GM23338 (cell line): ENCODE results near the gene ARSB. TPM values are rescaled to one million over a fixed set of nuclear protein-coding genes. Genes with fewer than 3 reads are reported as not detected.

Experiments used
- ATAC-seq: fragments of 200-7000 bp; cut with Tn5 transposase; 3 replicates; pipeline ENCODE4 v1.9.1; 2020
- DNase-seq: peaks from one replicate; pipeline ENCODE4 v3.0.0-alpha.2; 2015; ENCODE audit warnings: low spot score
- H2AFZ ChIP-seq: fragments of 200-600 bp; sonication (generic); 2 replicates; pipeline ENCODE4 v1.8.0; 2016; ENCODE audit warnings: antibody characterized with exemption, mild to moderate bottlenecking, moderate library complexity
- H3F3A ChIP-seq: fragments of 200-600 bp; sonication (generic); replicated peaks from 2 replicates; pipeline ENCODE4 v1.8.0; 2017; ENCODE audit warnings: antibody characterized with exemption, mixed run types, low read depth
- H3K27ac ChIP-seq: fragments of 200-600 bp; sonication (generic); 2 replicates; pipeline ENCODE4 v1.6.1; 2016; ENCODE audit warnings: low read depth
- H3K27me3 ChIP-seq: fragments of 200-600 bp; sonication (generic); 2 replicates; pipeline ENCODE4 v1.8.0; 2016; ENCODE audit warnings: mild to moderate bottlenecking, mixed run types, moderate library complexity; ENCODE audit not compliant: insufficient read depth
- H3K36me3 ChIP-seq: fragments of 200-600 bp; sonication (generic); 2 replicates; pipeline ENCODE4 v1.8.0; 2016; ENCODE audit warnings: mild to moderate bottlenecking; ENCODE audit not compliant: insufficient read depth
- H3K4me1 ChIP-seq: fragments of 200-600 bp; sonication (generic); 2 replicates; pipeline ENCODE4 v1.8.0; 2016; ENCODE audit warnings: mild to moderate bottlenecking, moderate library complexity; ENCODE audit not compliant: insufficient read depth
- H3K4me2 ChIP-seq: fragments of 200-600 bp; sonication (generic); 2 replicates; pipeline ENCODE4 v1.7.1; 2017; ENCODE audit warnings: mixed run types
- H3K4me3 ChIP-seq: fragments of 200-600 bp; sonication (generic); 2 replicates; pipeline ENCODE4 v1.6.1; 2016; ENCODE audit warnings: mixed run types
- H3K79me2 ChIP-seq: fragments of 200-600 bp; sonication (generic); replicated peaks from 2 replicates; pipeline ENCODE4 v1.8.0; 2017; ENCODE audit warnings: mild to moderate bottlenecking; ENCODE audit not compliant: insufficient read depth
- H3K9me2 ChIP-seq: fragments of 200-600 bp; sonication (generic); 2 replicates; pipeline ENCODE4 v1.8.0; 2017; ENCODE audit not compliant: insufficient read depth
- H4K20me1 ChIP-seq: fragments of 200-600 bp; sonication (generic); replicated peaks from 2 replicates; pipeline ENCODE4 v1.8.0; 2017; ENCODE audit warnings: mild to moderate bottlenecking; ENCODE audit not compliant: insufficient read depth
- H3K27ac Mint-ChIP-seq: 2 replicates; pipeline ENCODE4 v1.8.0; 2020; ENCODE audit warnings: inconsistent platforms, mild to moderate bottlenecking, moderate library complexity, mixed read lengths
- H3K27me3 Mint-ChIP-seq: 3 replicates; pipeline ENCODE4 v1.8.0; 2022; ENCODE audit warnings: low read depth, mild to moderate bottlenecking, moderate library complexity, mixed read lengths, inconsistent platforms; ENCODE audit not compliant: insufficient read depth, poor library complexity
- H3K36me3 Mint-ChIP-seq: 3 replicates; pipeline ENCODE4 v1.8.0; 2021; ENCODE audit warnings: low read depth, mild to moderate bottlenecking, inconsistent platforms, moderate library complexity, mixed read lengths
- H3K4me1 Mint-ChIP-seq: 3 replicates; pipeline ENCODE4 v1.8.0; 2020; ENCODE audit warnings: mild to moderate bottlenecking, inconsistent platforms, mixed read lengths
- H3K4me3 Mint-ChIP-seq: 3 replicates; pipeline ENCODE4 v1.8.0; 2021; ENCODE audit warnings: moderate library complexity, mild to moderate bottlenecking, inconsistent platforms, mixed read lengths
- H3K9me3 Mint-ChIP-seq: 3 replicates; pipeline ENCODE4 v1.8.0; 2020; ENCODE audit warnings: moderate library complexity, mild to moderate bottlenecking, inconsistent platforms, mixed read lengths
- CREB1 ChIP-seq: fragments of 250-450 bp; sonication (Bioruptor Pico); IDR thresholded peaks from 2 replicates; pipeline ENCODE4 v1.5.0; 2020; ENCODE audit warnings: low read depth, mild to moderate bottlenecking, moderate library complexity
- ETS1 ChIP-seq: IDR thresholded peaks from 2 replicates; pipeline ENCODE4 v1.6.1; 2016; ENCODE audit warnings: antibody characterized with exemption
- JUNB ChIP-seq: IDR thresholded peaks from one replicate; pipeline ENCODE4 v1.6.1; 2016; ENCODE audit warnings: antibody characterized with exemption; ENCODE audit not compliant: unreplicated experiment
- NANOG ChIP-seq: IDR thresholded peaks from 2 replicates; pipeline ENCODE4 v1.6.1; 2016; ENCODE audit warnings: antibody characterized with exemption, borderline replicate concordance
- POLR2AphosphoS5 ChIP-seq: IDR thresholded peaks from 2 replicates; pipeline ENCODE4 v1.6.1; 2016; ENCODE audit warnings: antibody characterized with exemption, low read depth
- ZNF331 ChIP-seq: fragments of 250-450 bp; sonication (Bioruptor Pico); IDR thresholded peaks from 2 replicates; pipeline ENCODE4 v1.5.0; 2020; ENCODE audit warnings: low read depth, mild to moderate bottlenecking, moderate library complexity
- ZNF462 ChIP-seq: fragments of 250-450 bp; sonication (Bioruptor Pico); IDR thresholded peaks from 2 replicates; pipeline ENCODE4 v1.5.0; 2020; ENCODE audit warnings: mild to moderate bottlenecking, moderate library complexity
- polyA plus RNA-seq: library from polyadenylated mRNA; unstranded; fragments of >200 nt; fragmentation: Nextera tagmentation; extraction: Ambion mirVana; gene quantifications from 2 replicates; pipeline ENCODE4 v1.2.1, GENCODE V29; 2016
- total RNA-seq: library from RNA; depleted of rRNA; stranded (reverse); fragments of >200 nt; shearing (Covaris generic); gene quantifications from 2 replicates; pipeline ENCODE4 v1.2.3, GENCODE V29; 2014

Gene ARSB
- total and polyA plus RNA-seq, 2 experiments from 2014 or later, result 7.4 to 24.6 TPM

GRCh38 chr5:78919796-78920195 lies 65.3 kb downstream of the ARSB start:
- ATAC-seq, result no peak
- no peak for TF ChIP-seq ZNF331 (CRISPR knock-in tag)

GRCh38 chr5:78916044-78916443 lies 69.1 kb downstream of the ARSB start:
- Histone ChIP-seq H3F3A (no peaks in the 10 kb centered on the region), H2AFZ (no peak overlapping the region), H4K20me1 (no peaks in the 10 kb centered on the region; the same call in 1 of the 2 replicates), H3K4me2 (no peak overlapping the region), H3K4me3 (no peak overlapping the region), H3K9me2 (no peaks in the 10 kb centered on the region), H3K27me3 (no peaks in the 10 kb centered on the region), H3K36me3 (no peaks in the 10 kb centered on the region), H3K79me2 (no peaks in the 10 kb centered on the region), H3K27ac (no peak overlapping the region), H3K4me1 (no peaks in the 10 kb centered on the region)
- no peaks in the 10 kb centered on the region for H3K9me3 Mint-ChIP-seq
- ATAC-seq, result no peak
- TF ChIP-seq ETS1, result no peak
- no peak overlapping the region for H3K27ac Mint-ChIP-seq
- H3K4me3 Mint-ChIP-seq, result no peak overlapping the region
- no peak for DNase-seq
- H3K27me3 Mint-ChIP-seq, result no peaks in the 10 kb centered on the region
- H3K36me3 Mint-ChIP-seq, result no peaks in the 10 kb centered on the region
- H3K4me1 Mint-ChIP-seq, result peaks cover 13% of the 10 kb centered on the region; the same call in 2 of the 3 replicates

More at GRCh38 chr5:78919796-78920195, 65.3 kb downstream of the ARSB start:
- Mint-ChIP-seq H3K27me3 (no peaks in the 10 kb centered on the region), H3K4me3 (no peak overlapping the region), H3K4me1 (peaks cover 11% of the 10 kb centered on the region), H3K27ac (no peak overlapping the region), H3K36me3 (no peaks in the 10 kb centered on the region), H3K9me3 (no peaks in the 10 kb centered on the region)
- H3K4me2 ChIP-seq, result no peak overlapping the region
- no peak overlapping the region for H3K4me3 ChIP-seq
- H3K27me3 ChIP-seq, result no peaks in the 10 kb centered on the region
- H3F3A ChIP-seq, result no peaks in the 10 kb centered on the region
- no peaks in the 10 kb centered on the region for H3K9me2 ChIP-seq
- no peaks in the 10 kb centered on the region for H3K36me3 ChIP-seq
- H4K20me1 ChIP-seq, result no peaks in the 10 kb centered on the region
- no peaks in the 10 kb centered on the region for H3K4me1 ChIP-seq
- no peak overlapping the region for H3K27ac ChIP-seq
- DNase-seq, result no peak
- H3K79me2 ChIP-seq, result no peaks in the 10 kb centered on the region
- H2AFZ ChIP-seq, result no peak overlapping the region

- Histone ChIP-seq H3F3A (no peaks in the 10 kb centered on the region), H3K36me3 (no peaks in the 10 kb centered on the region), H3K9me2 (no peaks in the 10 kb centered on the region), H4K20me1 (no peaks in the 10 kb centered on the region; the same call in 1 of the 2 replicates), H3K27ac (no peak overlapping the region), H3K4me1 (no peaks in the 10 kb centered on the region), H3K79me2 (no peaks in the 10 kb centered on the region), H3K4me3 (no peak overlapping the region), H3K4me2 (no peak overlapping the region), H2AFZ (no peak overlapping the region), H3K27me3 (no peaks in the 10 kb centered on the region)
- no peak for DNase-seq
- Mint-ChIP-seq H3K9me3 (no peaks in the 10 kb centered on the region), H3K4me3 (no peak overlapping the region), H3K27ac (no peak overlapping the region), H3K4me1 (peaks cover 10% of the 10 kb centered on the region; the same call in 2 of the 3 replicates), H3K36me3 (no peaks in the 10 kb centered on the region), H3K27me3 (no peaks in the 10 kb centered on the region)
- ATAC-seq, result no peak
- no peak for TF ChIP-seq ZNF462 (CRISPR knock-in tag)
- TF ChIP-seq JUNB, result no peak
- TF ChIP-seq POLR2AphosphoS5, result no peak
- no peak for TF ChIP-seq CREB1
- TF ChIP-seq NANOG, result no peak
Measured at GRCh38 chr5:78915170-78915569, 69.9 kb downstream of the ARSB start.
